Measurements from ENCODE around the gene GUK1.
A peak's percentile ranks its signal among the peaks of the same experiment; 100 is the strongest.

GUK1 gene

DNA sequence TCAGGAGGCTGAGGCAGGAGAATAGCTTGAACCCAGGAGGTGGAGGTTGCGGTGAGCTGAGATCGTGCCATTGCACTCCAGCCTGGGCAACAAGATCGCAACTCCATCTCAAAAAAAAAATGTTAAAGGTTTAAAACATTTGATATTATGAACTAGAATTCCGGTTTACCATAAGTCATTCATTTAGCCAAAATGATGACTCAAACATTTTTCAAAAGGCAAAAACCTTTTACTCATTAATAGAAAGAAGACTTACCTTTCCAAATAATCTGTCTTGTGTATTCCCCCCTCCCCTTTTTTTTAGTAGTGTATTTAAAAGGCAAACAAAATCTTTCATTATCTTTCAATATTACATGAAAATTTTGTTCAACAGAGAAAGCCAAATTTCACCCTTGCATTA lies 22.7 kb upstream of the GUK1 start:
- Histone ChIP-seq H3K4me2 (ENCODE audit: low read length, poor library complexity, severe bottlenecking) (no peak overlapping the region), H4K8ac (ENCODE audit: low read length) (no peak overlapping the region), H3K79me1 (replicated peaks; ENCODE audit: low read length, poor library complexity, severe bottlenecking) (no peaks in the 10 kb centered on the region), H3K4ac (ENCODE audit: low read depth in 1 of 2, low read length in 2 of 2) (no peak overlapping the region), H3K9ac (ENCODE audit: low read length) (no peak overlapping the region), H2AK5ac (ENCODE audit: low read length, severe bottlenecking) (no peak overlapping the region), H2BK12ac (ENCODE audit: low read length in 2 of 2) (no peak overlapping the region), H3K27ac (ENCODE audit: low read length, poor library complexity, severe bottlenecking) (no peak overlapping the region), H3K9me3 (ENCODE audit: control insufficient read depth, low read length) (no peaks in the 10 kb centered on the region), H3K18ac (ENCODE audit: low read depth in 1 of 2, low read length in 2 of 2) (no peak overlapping the region), H3K4me1 (ENCODE audit: control insufficient read depth, insufficient read depth, low read depth, low read length) (no peaks in the 10 kb centered on the region), H4K91ac (ENCODE audit: low read length) (no peak overlapping the region), H3K27me3 (ENCODE audit: control insufficient read depth in 1 of 2, insufficient read depth in 1 of 2, low read length in 2 of 2) (peaks cover 0 to 6% of the 10 kb centered on the region in 2 experiments), H3K4me3 (ENCODE audit: insufficient read depth in 1 of 2, low read depth in 1 of 2, low read length in 2 of 2) (no peak overlapping the region), H2BK120ac (ENCODE audit: low read depth, low read length) (no peak overlapping the region), H2BK15ac (ENCODE audit: low read depth, poor library complexity, severe bottlenecking) (no peak overlapping the region), H2BK5ac (ENCODE audit: low read depth, low read length, poor library complexity, severe bottlenecking) (no peak overlapping the region), H3K14ac (ENCODE audit: low read length in 2 of 2) (no peak overlapping the region), H3K23ac (ENCODE audit: low read length in 2 of 2) (no peak overlapping the region), H2AFZ (ENCODE audit: low read depth, low read length) (no peak overlapping the region), H3K36me3 (ENCODE audit: control insufficient read depth in 1 of 2, insufficient read depth in 2 of 2, low read depth in 1 of 2, low read length in 2 of 2) (no peaks in the 10 kb centered on the region)
- DNase-seq: no peak
- WGBS: 100% methylated on average over 2 of the region's 4 CpGs

DNA sequence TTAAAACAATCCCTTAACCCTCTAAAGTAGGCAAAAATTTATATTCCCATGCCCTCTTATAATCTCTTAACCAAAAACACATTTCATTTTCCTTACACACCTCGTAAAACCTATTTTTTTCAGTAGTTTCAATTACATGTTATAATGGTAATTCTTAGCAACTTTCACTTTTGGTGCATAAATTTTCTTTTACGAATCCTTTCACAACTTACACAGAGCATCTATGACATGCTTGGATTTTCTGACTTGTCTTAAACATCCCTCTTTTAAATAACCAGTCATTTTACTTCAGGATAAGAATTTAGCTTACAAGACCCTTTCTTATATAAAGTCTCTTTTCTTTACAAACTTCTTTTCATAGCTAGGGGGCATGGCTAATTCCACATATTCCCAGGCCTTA lies 22.0 kb upstream of the GUK1 start:
- no peak overlapping the region for H3K4me3 ChIP-seq (ENCODE audit: insufficient read depth in 1 of 2, low read depth in 1 of 2, low read length in 2 of 2)
- 66% methylated on average over 2 of the region's 2 CpGs for WGBS
- peaks cover 0 to 14% of the 10 kb centered on the region in 2 experiments for H3K27me3 ChIP-seq (ENCODE audit: control insufficient read depth in 1 of 2, insufficient read depth in 1 of 2, low read length in 2 of 2)

DNA sequence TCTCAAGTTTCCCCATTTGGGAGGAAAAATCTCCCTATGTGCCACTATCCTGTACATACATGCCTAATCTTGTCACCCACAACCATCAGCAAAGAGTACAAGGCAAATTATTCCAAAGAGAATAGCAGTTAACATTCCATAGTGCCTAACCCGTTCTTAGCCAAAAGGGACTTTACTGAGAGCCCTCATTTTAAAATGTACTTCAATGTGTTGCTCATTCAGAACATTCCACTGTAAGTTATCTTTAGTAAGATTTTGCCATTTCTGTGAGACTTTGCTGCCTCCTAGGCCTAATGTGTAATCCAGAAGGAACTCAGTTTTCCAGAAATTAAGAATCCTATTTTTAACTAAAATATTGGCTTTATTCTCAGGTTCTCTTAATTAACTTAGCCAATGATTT lies 19.7 kb upstream of the GUK1 start:
- no peak overlapping the region for H3K18ac ChIP-seq (ENCODE audit: low read depth in 1 of 2, low read length in 2 of 2)
- H2AFZ ChIP-seq (ENCODE audit: low read depth, low read length): no peak overlapping the region
- WGBS: 89% methylated on average over 1 of the region's 1 CpG
- no peak overlapping the region for H3K4ac ChIP-seq (ENCODE audit: low read depth in 1 of 2, low read length in 2 of 2)
- H3K9me3 ChIP-seq (ENCODE audit: control insufficient read depth, low read length): no peaks in the 10 kb centered on the region
- no peak overlapping the region for H2BK120ac ChIP-seq (ENCODE audit: low read depth, low read length)
- no peak overlapping the region for H3K4me2 ChIP-seq (ENCODE audit: low read length, poor library complexity, severe bottlenecking)
- no peak overlapping the region for H3K14ac ChIP-seq (ENCODE audit: low read length in 2 of 2)
- DNase-seq: no peak
- peak overlapping the region; percentile 80 for H3K9ac ChIP-seq (ENCODE audit: low read length)
- no peak overlapping the region for H2BK15ac ChIP-seq (ENCODE audit: low read depth, poor library complexity, severe bottlenecking)
- H2BK12ac ChIP-seq (ENCODE audit: low read length in 2 of 2): no peak overlapping the region
- H3K23ac ChIP-seq (ENCODE audit: low read length in 2 of 2): no peak overlapping the region
- H3K36me3 ChIP-seq (ENCODE audit: control insufficient read depth in 1 of 2, insufficient read depth in 2 of 2, low read depth in 1 of 2, low read length in 2 of 2): no peaks in the 10 kb centered on the region
- no peak overlapping the region for H4K8ac ChIP-seq (ENCODE audit: low read length)
- H4K91ac ChIP-seq (ENCODE audit: low read length): no peak overlapping the region
- no peak overlapping the region for H3K4me3 ChIP-seq (ENCODE audit: insufficient read depth in 1 of 2, low read depth in 1 of 2, low read length in 2 of 2)
- H3K27me3 ChIP-seq (ENCODE audit: control insufficient read depth in 1 of 2, insufficient read depth in 1 of 2, low read length in 2 of 2): peaks cover 0 to 33% of the 10 kb centered on the region in 2 experiments
- H2BK5ac ChIP-seq (ENCODE audit: low read depth, low read length, poor library complexity, severe bottlenecking): no peak overlapping the region
- no peaks in the 10 kb centered on the region for H3K4me1 ChIP-seq (ENCODE audit: control insufficient read depth, insufficient read depth, low read depth, low read length)
- H3K27ac ChIP-seq (ENCODE audit: low read length, poor library complexity, severe bottlenecking): no peak overlapping the region
- H3K79me1 ChIP-seq (replicated peaks; ENCODE audit: low read length, poor library complexity, severe bottlenecking): no peaks in the 10 kb centered on the region
- H2AK5ac ChIP-seq (ENCODE audit: low read length, severe bottlenecking): no peak overlapping the region

More for the DNA sequence above, 22.0 kb upstream of the GUK1 start:
- Histone ChIP-seq H3K4me2 (ENCODE audit: low read length, poor library complexity, severe bottlenecking) (no peak overlapping the region), H3K36me3 (ENCODE audit: control insufficient read depth in 1 of 2, insufficient read depth in 2 of 2, low read depth in 1 of 2, low read length in 2 of 2) (no peaks in the 10 kb centered on the region), H2BK15ac (ENCODE audit: low read depth, poor library complexity, severe bottlenecking) (no peak overlapping the region), H4K8ac (ENCODE audit: low read length) (no peak overlapping the region), H3K4ac (ENCODE audit: low read depth in 1 of 2, low read length in 2 of 2) (no peak overlapping the region), H3K4me1 (ENCODE audit: control insufficient read depth, insufficient read depth, low read depth, low read length) (no peaks in the 10 kb centered on the region), H3K23ac (ENCODE audit: low read length in 2 of 2) (no peak overlapping the region), H2BK5ac (ENCODE audit: low read depth, low read length, poor library complexity, severe bottlenecking) (no peak overlapping the region), H3K79me1 (replicated peaks; ENCODE audit: low read length, poor library complexity, severe bottlenecking) (no peaks in the 10 kb centered on the region), H3K9me3 (ENCODE audit: control insufficient read depth, low read length) (no peaks in the 10 kb centered on the region), H3K18ac (ENCODE audit: low read depth in 1 of 2, low read length in 2 of 2) (no peak overlapping the region), H2BK12ac (ENCODE audit: low read length in 2 of 2) (no peak overlapping the region), H2BK120ac (ENCODE audit: low read depth, low read length) (no peak overlapping the region), H3K27ac (ENCODE audit: low read length, poor library complexity, severe bottlenecking) (no peak overlapping the region), H3K9ac (ENCODE audit: low read length) (no peak overlapping the region), H4K91ac (ENCODE audit: low read length) (no peak overlapping the region), H3K14ac (ENCODE audit: low read length in 2 of 2) (no peak overlapping the region), H2AFZ (ENCODE audit: low read depth, low read length) (no peak overlapping the region), H2AK5ac (ENCODE audit: low read length, severe bottlenecking) (no peak overlapping the region)
- DNase-seq: no peak

DNA sequence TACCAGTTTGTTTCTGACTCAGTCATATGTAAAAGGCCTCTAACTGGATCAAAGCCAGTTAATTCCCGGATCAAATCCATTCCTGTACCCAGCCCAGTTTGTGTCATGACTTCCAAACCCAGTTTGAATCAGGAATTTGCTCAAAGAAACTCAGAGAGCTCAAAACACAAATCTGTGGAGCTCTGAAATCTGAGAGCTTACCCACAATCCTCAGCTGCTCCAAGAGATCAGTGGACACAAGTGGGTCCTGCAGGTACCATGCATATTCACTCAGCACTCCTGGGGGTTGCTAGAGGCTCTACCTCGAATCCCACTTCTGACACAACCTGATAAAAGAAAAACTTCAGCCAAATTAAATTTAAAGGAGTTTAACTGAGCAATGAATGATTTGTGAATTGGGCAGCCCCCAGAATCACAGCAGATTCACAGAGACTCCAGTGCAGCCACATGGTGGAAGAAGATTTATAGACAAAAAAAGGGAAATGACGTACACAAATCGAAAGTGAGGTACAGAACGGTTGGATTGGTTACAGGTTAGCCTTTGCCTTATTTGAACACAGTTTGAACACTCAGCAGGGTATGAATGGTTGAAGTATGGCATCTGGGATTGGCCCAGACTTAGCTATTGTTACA lies 19.1 kb upstream of the GUK1 start:
- H3K27ac ChIP-seq (ENCODE audit: low read length, poor library complexity, severe bottlenecking): no peak overlapping the region
- WGBS: 73% methylated on average over 4 of the region's 5 CpGs
- no peak overlapping the region for H3K14ac ChIP-seq (ENCODE audit: low read length in 2 of 2)

More for the DNA sequence above, 19.1 kb upstream of the GUK1 start:
- H3K4ac ChIP-seq (ENCODE audit: low read depth in 1 of 2, low read length in 2 of 2): no peak overlapping the region
- no peak overlapping the region for H2AFZ ChIP-seq (ENCODE audit: low read depth, low read length)
- no peak overlapping the region for H4K91ac ChIP-seq (ENCODE audit: low read length)
- no peak overlapping the region for H3K4me3 ChIP-seq (ENCODE audit: insufficient read depth in 1 of 2, low read depth in 1 of 2, low read length in 2 of 2)
- no peak overlapping the region for H2BK120ac ChIP-seq (ENCODE audit: low read depth, low read length)
- H3K9me3 ChIP-seq (ENCODE audit: control insufficient read depth, low read length): no peaks in the 10 kb centered on the region
- DNase-seq: no peak
- no peak overlapping the region for H4K8ac ChIP-seq (ENCODE audit: low read length)
- peaks cover 0 to 33% of the 10 kb centered on the region in 2 experiments for H3K27me3 ChIP-seq (ENCODE audit: control insufficient read depth in 1 of 2, insufficient read depth in 1 of 2, low read length in 2 of 2)
- no peak overlapping the region for H3K4me2 ChIP-seq (ENCODE audit: low read length, poor library complexity, severe bottlenecking)
- H2BK12ac ChIP-seq (ENCODE audit: low read length in 2 of 2): no peak overlapping the region
- H2AK5ac ChIP-seq (ENCODE audit: low read length, severe bottlenecking): no peak overlapping the region
- peak overlapping the region; percentile 80 for H3K9ac ChIP-seq (ENCODE audit: low read length)
- H3K23ac ChIP-seq (ENCODE audit: low read length in 2 of 2): no peak overlapping the region
- no peaks in the 10 kb centered on the region for H3K4me1 ChIP-seq (ENCODE audit: control insufficient read depth, insufficient read depth, low read depth, low read length)
- no peak overlapping the region for H2BK15ac ChIP-seq (ENCODE audit: low read depth, poor library complexity, severe bottlenecking)
- H2BK5ac ChIP-seq (ENCODE audit: low read depth, low read length, poor library complexity, severe bottlenecking): no peak overlapping the region
- H3K79me1 ChIP-seq (replicated peaks; ENCODE audit: low read length, poor library complexity, severe bottlenecking): no peaks in the 10 kb centered on the region
- no peak overlapping the region for H3K18ac ChIP-seq (ENCODE audit: low read depth in 1 of 2, low read length in 2 of 2)
- H3K36me3 ChIP-seq (ENCODE audit: control insufficient read depth in 1 of 2, insufficient read depth in 2 of 2, low read depth in 1 of 2, low read length in 2 of 2): no peaks in the 10 kb centered on the region
